ENCODE results near the gene ADO.
"Not testable (repeated sequence)": the region's sequence is repeated elsewhere in the genome, so short reads cannot be mapped to it uniquely, and the experiment has no call there.

The ADO gene

DNA sequence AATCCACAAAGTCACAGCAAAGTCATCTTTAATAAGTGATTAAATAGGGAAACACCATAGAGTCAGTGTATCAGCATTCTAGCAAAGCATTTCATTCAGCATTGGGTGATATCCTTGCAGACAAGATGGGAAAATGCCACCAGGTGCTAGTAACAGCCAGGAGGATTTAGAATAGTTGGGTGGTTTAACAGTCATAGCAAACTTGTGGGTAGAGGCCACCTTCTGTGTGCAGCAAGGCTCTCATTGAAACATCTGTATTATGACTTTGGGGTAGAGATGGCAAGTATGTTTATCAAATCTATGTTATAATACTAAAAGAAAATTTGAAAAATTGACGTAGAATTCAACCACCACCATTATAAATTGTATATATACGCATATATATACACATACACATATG, 26.4 kb upstream of the ADO start:
- no peak overlapping the region for H3K4me3 ChIP-seq (replicated peaks in 1 of 2; ENCODE audit: low read depth in 2 of 2, low read length in 2 of 2)
- TF ChIP-seq, protein P1, sequence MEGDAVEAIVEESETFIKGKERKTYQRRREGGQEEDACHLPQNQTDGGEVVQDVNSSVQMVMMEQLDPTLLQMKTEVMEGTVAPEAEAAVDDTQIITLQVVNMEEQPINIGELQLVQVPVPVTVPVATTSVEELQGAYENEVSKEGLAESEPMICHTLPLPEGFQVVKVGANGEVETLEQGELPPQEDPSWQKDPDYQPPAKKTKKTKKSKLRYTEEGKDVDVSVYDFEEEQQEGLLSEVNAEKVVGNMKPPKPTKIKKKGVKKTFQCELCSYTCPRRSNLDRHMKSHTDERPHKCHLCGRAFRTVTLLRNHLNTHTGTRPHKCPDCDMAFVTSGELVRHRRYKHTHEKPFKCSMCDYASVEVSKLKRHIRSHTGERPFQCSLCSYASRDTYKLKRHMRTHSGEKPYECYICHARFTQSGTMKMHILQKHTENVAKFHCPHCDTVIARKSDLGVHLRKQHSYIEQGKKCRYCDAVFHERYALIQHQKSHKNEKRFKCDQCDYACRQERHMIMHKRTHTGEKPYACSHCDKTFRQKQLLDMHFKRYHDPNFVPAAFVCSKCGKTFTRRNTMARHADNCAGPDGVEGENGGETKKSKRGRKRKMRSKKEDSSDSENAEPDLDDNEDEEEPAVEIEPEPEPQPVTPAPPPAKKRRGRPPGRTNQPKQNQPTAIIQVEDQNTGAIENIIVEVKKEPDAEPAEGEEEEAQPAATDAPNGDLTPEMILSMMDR (IDR thresholded peaks at IDR 0.05; ENCODE audit: low read depth, low read length) = no peak
- DNase-seq (ENCODE audit: low read depth in 2 of 2) = no peak

DNA sequence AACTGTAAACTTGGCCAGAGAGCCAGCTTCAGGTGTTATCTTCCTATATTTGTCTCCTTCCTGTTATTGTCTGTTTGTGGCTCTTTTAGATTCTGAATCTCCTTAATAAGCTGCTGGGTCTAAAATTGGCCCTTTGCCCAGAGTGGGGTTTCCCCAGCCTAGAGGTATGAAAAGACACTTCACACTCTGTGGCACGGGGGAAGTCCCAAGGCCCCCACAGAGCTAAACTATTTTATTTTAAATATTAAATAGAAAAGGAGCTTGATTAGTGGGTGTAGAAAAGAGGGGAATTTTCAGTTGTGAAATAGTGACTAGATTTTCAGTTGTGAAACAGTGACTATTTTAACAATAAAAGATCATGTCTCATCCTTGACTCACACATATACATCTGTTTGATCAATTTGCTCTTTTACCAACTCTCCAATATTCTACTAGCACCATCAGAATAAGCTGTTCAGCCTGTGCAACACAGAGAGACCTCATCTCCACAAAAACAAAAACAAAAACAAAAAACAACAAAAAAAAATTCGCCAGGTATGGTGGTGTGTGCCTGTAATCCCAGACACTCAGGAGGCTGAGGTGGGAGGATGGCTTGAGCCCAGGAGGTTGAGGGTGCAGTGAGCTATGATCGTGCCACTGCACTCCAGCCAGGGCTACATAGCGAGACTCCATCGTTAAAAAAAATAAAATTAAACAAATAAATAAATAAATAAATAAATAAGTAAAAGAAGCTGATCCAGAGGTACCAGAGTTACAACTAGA, 24.9 kb upstream of the ADO start:
- TF ChIP-seq, protein P1 (IDR thresholded peaks at IDR 0.05; ENCODE audit: low read depth, low read length) = no peak
- DNase-seq (ENCODE audit: low read depth in 2 of 2) = peak in 1 of 2 donors; percentile 58
- no peak overlapping the region for H3K4me3 ChIP-seq (replicated peaks in 1 of 2; ENCODE audit: low read depth in 2 of 2, low read length in 2 of 2)

DNA sequence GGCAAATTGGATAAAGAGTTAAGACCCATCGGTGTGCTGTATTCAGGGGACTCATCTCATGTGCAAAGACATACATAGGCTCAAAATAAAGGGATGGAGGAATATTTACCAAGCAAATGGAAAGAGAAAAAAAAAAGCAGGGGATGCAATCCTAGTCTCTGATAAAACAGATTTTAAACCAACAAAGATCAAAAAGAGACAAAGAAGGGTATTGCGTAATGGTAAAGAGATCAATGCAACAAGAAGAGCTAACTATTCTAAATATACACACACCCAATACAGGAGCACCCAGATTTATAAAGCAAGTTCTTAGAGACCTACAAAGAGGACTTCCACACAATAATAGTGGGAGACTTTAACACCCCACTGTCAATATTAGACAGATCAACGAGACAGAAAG, 20.0 kb upstream of the ADO start:
- DNase-seq (ENCODE audit: low read depth in 2 of 2); H3K4me3 ChIP-seq (replicated peaks in 1 of 2; ENCODE audit: low read depth in 2 of 2, low read length in 2 of 2): not testable (repeated sequence)

DNA sequence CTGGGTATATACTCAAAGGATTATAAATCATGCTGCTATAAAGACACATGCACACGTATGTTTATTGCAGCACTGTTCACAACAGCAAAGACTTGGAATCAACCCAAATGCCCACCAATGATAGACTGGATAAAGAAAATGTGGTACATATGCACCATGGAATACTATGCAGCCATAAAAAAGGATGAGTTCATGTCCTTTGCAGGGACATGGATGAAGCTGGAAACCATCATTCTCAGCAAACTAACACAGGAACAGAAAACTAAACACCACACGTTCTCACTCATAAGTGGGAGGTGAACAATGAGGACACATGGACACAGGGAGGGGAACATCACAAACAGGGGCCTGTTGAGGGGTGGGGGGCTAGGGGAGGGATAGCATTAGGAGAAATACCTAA, 16.2 kb upstream of the ADO start:
- not testable (repeated sequence) for H3K4me3 ChIP-seq (replicated peaks in 1 of 2; ENCODE audit: low read depth in 2 of 2, low read length in 2 of 2); DNase-seq (ENCODE audit: low read depth in 2 of 2)

DNA sequence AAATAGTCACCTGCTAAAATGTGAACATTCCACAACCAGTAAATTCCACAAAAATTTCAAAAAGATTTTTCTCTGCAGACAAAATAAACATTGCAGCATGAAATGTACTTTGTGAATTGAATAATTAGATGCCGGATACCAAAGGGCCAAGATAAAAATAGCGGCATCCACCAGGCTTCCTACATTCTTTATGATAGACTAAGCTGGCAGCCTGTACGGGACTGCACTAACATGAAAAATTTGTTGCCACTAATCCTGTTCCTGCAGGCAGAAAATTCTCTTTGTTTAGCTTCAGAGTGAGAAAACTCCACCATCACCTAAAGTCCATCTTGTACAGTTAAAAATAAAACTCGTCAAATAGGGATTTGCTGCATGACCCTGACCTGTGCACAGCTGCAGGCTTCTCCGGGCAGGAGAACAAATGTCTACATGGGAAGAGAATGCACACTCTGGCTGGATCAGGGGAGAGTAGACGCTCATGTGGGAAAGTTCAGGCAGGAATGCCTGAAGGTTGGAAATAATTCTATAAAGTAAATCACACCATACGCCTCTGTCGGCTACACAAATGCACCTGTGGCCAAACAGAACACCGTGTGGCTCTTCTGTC, 15.6 kb upstream of the ADO start:
- TF ChIP-seq, protein P1 (IDR thresholded peaks at IDR 0.05; ENCODE audit: low read depth, low read length) = no peak
- DNase-seq (ENCODE audit: low read depth in 2 of 2) = peak in 1 of 2 donors; percentile 20
- H3K4me3 ChIP-seq (replicated peaks in 1 of 2; ENCODE audit: low read depth in 2 of 2, low read length in 2 of 2) = no peak overlapping the region

DNA sequence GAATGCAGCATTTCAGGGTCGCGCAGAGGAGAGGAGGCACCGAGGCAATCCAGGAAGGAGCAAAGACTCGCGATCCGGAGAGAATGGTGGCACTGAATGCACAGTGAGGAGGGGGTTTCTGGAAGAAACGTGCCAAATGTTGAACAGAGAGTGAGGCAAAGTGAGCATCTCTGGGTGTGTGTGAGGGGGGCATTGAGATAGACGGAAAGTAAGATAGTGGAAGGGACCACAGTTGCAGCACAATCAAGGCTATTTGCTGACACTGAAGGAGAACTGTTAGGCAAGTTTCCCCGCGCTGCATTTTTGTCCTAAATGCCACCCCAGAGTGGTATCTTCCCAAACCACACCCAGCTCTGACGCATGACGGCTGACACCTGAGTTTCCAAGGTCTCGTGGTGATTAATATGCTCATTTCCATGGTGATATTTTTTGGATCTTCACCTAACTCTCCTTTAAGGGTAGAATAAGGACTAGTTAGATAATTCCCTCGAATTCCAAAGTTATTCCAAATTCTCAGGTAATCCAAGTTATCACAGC, 14.4 kb upstream of the ADO start:
- TF ChIP-seq, protein P1 (IDR thresholded peaks at IDR 0.05; ENCODE audit: low read depth, low read length) = no peak
- no peak for DNase-seq (ENCODE audit: low read depth in 2 of 2)
- no peak overlapping the region for H3K4me3 ChIP-seq (replicated peaks in 1 of 2; ENCODE audit: low read depth in 2 of 2, low read length in 2 of 2)

DNA sequence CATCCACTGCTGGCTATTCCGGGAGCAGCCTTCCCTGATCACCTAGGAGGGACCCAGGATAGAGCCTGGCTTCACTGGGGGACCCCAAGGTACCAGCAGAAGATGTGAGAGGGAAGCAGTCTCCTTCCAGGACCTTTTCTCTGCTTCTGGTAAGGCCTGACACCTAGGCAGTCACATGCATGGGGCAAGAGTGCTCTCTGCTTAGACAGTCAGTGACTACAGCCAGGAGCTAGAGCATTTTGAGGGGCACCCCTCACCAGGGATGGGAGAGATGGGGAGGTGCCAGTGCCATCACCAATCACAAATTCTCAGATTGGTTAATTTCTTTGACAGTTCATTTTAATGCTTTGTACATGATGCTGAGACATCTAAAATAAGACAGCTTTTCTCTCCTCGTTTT, 13.9 kb upstream of the ADO start:
- TF ChIP-seq, protein P1 (IDR thresholded peaks at IDR 0.05; ENCODE audit: low read depth, low read length) = no peak
- no peak for DNase-seq (ENCODE audit: low read depth in 2 of 2)
- no peak overlapping the region for H3K4me3 ChIP-seq (replicated peaks in 1 of 2; ENCODE audit: low read depth in 2 of 2, low read length in 2 of 2)
